NB4 (cell line): Measurements from ENCODE around the gene AKAP6.

Experiments
- DNase-seq: peaks from one replicate; pipeline ENCODE4 v3.0.0; 2010; ENCODE audit warnings: low read depth
- H3K4me3 ChIP-seq: one replicate; pipeline ENCODE4 v1.5.1; 2011; ENCODE audit warnings: mild to moderate bottlenecking, low read depth, low read length, moderate library complexity
- MYC ChIP-seq: IDR thresholded peaks from 2 replicates; pipeline ENCODE4 v1.6.1; 2011; ENCODE audit warnings: low read depth, low read length
- POLR2A ChIP-seq: IDR thresholded peaks from 2 replicates; pipeline ENCODE4 v1.6.1; 2011; ENCODE audit warnings: mild to moderate bottlenecking; ENCODE audit not compliant: insufficient read length; ENCODE audit errors: extremely low read depth
- TF ChIP-seq, protein P1 (sequence below): IDR thresholded peaks from one replicate; pipeline ENCODE4 v1.5.1; 2012; ENCODE audit warnings: low read depth, low read length
- TF ChIP-seq, protein P2 (sequence below): IDR thresholded peaks from 2 replicates; pipeline ENCODE4 v1.6.1; 2011; ENCODE audit warnings: low read depth, low read length

Gene AKAP6

DNA sequence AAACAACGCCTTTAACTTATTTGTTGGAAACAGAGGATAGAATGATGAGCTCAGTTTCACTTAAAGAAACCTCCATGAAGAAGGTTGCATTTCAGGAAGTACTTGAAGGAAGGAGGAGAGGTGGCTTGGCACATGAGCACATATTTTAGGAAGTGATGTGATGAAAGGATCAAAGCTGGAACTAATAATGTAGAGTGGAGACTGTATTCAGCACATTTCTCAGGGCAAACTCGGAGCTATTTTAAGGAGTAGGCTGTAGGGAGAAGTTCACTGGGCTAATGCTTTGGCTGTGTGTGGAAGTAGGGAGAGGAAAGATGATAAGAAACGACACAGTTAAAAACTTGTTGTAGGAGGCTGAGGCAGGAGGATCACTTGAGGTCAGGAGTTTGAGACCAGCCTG lies 272.8 kb downstream of the AKAP6 start:
- TF ChIP-seq, protein P1, sequence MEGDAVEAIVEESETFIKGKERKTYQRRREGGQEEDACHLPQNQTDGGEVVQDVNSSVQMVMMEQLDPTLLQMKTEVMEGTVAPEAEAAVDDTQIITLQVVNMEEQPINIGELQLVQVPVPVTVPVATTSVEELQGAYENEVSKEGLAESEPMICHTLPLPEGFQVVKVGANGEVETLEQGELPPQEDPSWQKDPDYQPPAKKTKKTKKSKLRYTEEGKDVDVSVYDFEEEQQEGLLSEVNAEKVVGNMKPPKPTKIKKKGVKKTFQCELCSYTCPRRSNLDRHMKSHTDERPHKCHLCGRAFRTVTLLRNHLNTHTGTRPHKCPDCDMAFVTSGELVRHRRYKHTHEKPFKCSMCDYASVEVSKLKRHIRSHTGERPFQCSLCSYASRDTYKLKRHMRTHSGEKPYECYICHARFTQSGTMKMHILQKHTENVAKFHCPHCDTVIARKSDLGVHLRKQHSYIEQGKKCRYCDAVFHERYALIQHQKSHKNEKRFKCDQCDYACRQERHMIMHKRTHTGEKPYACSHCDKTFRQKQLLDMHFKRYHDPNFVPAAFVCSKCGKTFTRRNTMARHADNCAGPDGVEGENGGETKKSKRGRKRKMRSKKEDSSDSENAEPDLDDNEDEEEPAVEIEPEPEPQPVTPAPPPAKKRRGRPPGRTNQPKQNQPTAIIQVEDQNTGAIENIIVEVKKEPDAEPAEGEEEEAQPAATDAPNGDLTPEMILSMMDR, result no peak
- TF ChIP-seq, protein P2, sequence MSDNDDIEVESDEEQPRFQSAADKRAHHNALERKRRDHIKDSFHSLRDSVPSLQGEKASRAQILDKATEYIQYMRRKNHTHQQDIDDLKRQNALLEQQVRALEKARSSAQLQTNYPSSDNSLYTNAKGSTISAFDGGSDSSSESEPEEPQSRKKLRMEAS, result no peak
- TF ChIP-seq MYC, result no peak
- TF ChIP-seq POLR2A, result no peak
- no peak for DNase-seq
- H3K4me3 ChIP-seq, result no peak overlapping the region

DNA sequence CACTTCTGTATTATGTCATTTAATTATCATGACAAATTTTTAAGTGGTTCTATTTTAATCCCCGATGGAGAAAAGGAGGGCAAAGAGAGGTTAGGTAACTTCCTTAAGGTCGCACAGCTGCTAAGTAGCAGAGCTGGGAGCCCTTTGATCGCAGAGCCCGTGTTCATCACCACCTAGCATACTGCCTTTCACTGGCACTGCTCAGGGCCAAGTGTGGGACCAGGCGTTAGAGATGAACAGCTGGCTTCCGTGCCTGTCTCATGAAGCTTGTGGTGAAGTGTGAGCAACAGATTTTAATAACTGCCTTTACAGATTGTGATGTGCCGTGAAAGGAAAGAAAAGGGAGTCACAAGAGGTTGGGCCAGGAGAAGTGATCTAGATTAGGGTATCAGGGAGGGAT lies 273.6 kb downstream of the AKAP6 start:
- TF ChIP-seq, protein P2, result no peak
- no peak for TF ChIP-seq MYC
- no peak for TF ChIP-seq POLR2A
- TF ChIP-seq, protein P1, result no peak
- no peak for DNase-seq
- no peak overlapping the region for H3K4me3 ChIP-seq

DNA sequence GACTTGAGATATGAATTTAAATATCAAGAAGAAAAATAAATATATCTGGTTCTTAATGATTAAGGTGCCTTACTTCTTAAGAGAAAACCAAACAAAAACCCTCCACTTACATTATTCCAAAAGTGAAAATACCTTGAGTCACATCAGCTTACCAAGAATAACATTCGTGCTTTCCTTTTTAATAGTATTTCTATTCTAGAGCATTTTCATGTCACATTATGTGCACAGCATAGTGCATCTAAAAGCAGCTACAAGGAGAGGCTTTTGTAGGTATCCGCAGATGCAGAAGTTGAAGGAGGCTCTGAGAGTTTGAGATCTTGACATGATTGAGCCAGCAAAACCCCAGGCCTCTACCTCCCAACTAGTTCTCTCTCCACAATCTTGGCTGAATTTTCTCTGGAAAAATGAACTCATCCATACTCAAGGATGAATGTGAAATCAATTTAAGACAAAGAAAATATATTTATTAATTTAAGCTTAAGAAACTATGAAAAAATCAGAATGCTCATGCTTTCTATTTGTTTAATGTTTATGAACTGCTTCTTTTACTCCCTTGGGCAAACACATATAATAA lies 275.0 kb downstream of the AKAP6 start:
- no peak overlapping the region for H3K4me3 ChIP-seq
- TF ChIP-seq POLR2A (no peak), MYC (no peak)
- TF ChIP-seq, protein P2, result no peak
- TF ChIP-seq, protein P1, result no peak
- DNase-seq, result no peak

DNA sequence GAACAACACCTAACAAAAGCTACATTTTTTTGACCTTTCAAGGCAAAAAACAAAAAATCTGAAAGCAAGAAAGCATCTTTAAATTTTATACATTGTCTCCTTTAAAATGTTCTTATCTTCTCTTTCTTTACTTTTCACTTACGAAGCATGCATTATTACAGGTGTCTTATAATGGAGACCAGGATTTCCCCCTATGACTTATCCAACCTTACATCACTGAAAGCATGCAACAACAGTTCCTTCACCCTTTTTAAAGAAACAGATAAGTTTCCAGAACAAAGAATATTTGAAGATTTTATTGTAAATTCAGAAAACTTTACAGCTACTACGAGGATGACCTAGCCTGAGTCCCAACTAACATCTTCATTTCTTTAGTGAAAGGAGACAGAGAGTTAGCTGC lies 277.2 kb downstream of the AKAP6 start:
- no peak overlapping the region for H3K4me3 ChIP-seq
- DNase-seq, result no peak
- TF ChIP-seq, protein P2, result no peak
- TF ChIP-seq, protein P1, result no peak
- TF ChIP-seq POLR2A (no peak), MYC (no peak)

DNA sequence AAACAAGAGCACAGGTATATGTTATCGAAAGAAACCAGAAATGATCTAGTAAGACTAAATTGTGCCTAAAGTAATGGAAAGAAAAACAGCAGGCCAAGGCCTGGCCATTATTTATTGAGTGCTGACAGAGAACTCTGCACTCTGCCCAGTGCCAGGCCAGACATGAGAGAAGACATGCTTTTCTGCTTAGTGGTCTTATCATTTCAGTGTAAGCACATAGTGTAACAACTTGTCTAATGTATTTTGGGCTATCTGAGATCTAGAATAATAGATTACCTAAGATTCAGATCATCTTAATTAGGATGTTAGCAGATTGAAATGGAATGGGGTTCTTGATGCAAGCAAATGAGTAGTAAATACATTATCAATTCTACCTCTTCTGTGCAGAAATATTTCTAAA lies 278.3 kb downstream of the AKAP6 start:
- no peak for DNase-seq
- no peak overlapping the region for H3K4me3 ChIP-seq
- TF ChIP-seq POLR2A (no peak), MYC (no peak)
- TF ChIP-seq, protein P1, result no peak
- TF ChIP-seq, protein P2, result no peak
